Cardiac atrium fibroblast (primary cell): ENCODE results near the gene FADS3. TPM values are rescaled to one million over a fixed set of nuclear protein-coding genes. Genes with fewer than 3 reads are reported as not detected.

Experiments used
- total RNA-seq: library from RNA; depleted of rRNA; stranded (reverse); fragments of >200 nt; gene quantifications from 2 replicates; pipeline ENCODE4 v1.2.3, GENCODE V29; 2015

The FADS3 gene
- 157 and 201 TPM in 2 replicates for total RNA-seq

GRCh38 chr11:61891331-61892084 is at the start of gene FADS3:
Gene FADS3, minus strand, starts transcription at chr11:61891545. Its CDS starts 164 bp downstream, at chr11:61891381.

GRCh38 chr11:61917334-61918109 is 26.2 kb upstream of the FADS3 start, which contains the start of gene RAB3IL1:
Gene RAB3IL1, minus strand, starts transcription at chr11:61917566. Its CDS starts 199 bp downstream, at chr11:61917367.

GRCh38 chr11:61827571-61828378 is 63.6 kb downstream of the FADS3 start, which contains the start of gene FADS2:
Gene FADS2, plus strand, starts transcription at chr11:61828300. Its CDS starts 91 bp downstream, at chr11:61828391.

Other genes starting within 250 kb of the FADS3 start
- gene DAGLA, start 211.2 kb downstream of the FADS3 start, total RNA-seq = 1.3 and 1.8 TPM in 2 replicates
- gene MYRF, start 138.9 kb downstream of the FADS3 start, total RNA-seq = 2.3 and 3.4 TPM in 2 replicates
- 74.9 and 75.2 TPM in 2 replicates for gene TMEM258, start 98.9 kb downstream of the FADS3 start, total RNA-seq
- 12.5 and 19.0 TPM in 2 replicates for gene FEN1, start 98.6 kb downstream of the FADS3 start, total RNA-seq
- 57.9 and 122 TPM in 2 replicates for gene FADS1, start 74.5 kb downstream of the FADS3 start, total RNA-seq
- gene FADS2, start 63.2 kb downstream of the FADS3 start, total RNA-seq = 156 and 443 TPM in 2 replicates
- 3.9 and 7.2 TPM in 2 replicates for gene RAB3IL1, start 26.0 kb upstream of the FADS3 start, total RNA-seq
- 0.97 and 3.4 TPM in 2 replicates for gene BEST1, start 58.8 kb upstream of the FADS3 start, total RNA-seq
- 1,492 and 3,687 TPM in 2 replicates for gene FTH1, start 76.1 kb upstream of the FADS3 start, total RNA-seq
- 6.0 and 13.9 TPM in 2 replicates for gene INCENP, start 232.5 kb upstream of the FADS3 start, total RNA-seq